ENCODE data around the gene TBXAS1. TPM values are rescaled to one million over a fixed set of nuclear protein-coding genes. Genes with fewer than 3 reads are reported as not detected.

The TBXAS1 gene
- total RNA-seq, 2 donors from 2014 or later = 30.1 to 66.6 TPM

GRCh38 chr7:140041659-140042385, 212.8 kb downstream of the TBXAS1 start:
- Histone ChIP-seq H3K36me3 (peaks cover 16% of the 10 kb centered on the region), H3K4me3 (no peak overlapping the region), H3K9me3 (no peaks in the 10 kb centered on the region), H3K4me1 (ENCODE audit: control insufficient read depth in 1 of 2, low read depth in 2 of 2) (peaks cover 0 to 9% of the 10 kb centered on the region in 2 donors), H3K27me3 (replicated peaks; ENCODE audit: insufficient read depth) (no peaks in the 10 kb centered on the region), H3K27ac (no peak overlapping the region)
- TF ChIP-seq, protein P1, sequence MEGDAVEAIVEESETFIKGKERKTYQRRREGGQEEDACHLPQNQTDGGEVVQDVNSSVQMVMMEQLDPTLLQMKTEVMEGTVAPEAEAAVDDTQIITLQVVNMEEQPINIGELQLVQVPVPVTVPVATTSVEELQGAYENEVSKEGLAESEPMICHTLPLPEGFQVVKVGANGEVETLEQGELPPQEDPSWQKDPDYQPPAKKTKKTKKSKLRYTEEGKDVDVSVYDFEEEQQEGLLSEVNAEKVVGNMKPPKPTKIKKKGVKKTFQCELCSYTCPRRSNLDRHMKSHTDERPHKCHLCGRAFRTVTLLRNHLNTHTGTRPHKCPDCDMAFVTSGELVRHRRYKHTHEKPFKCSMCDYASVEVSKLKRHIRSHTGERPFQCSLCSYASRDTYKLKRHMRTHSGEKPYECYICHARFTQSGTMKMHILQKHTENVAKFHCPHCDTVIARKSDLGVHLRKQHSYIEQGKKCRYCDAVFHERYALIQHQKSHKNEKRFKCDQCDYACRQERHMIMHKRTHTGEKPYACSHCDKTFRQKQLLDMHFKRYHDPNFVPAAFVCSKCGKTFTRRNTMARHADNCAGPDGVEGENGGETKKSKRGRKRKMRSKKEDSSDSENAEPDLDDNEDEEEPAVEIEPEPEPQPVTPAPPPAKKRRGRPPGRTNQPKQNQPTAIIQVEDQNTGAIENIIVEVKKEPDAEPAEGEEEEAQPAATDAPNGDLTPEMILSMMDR (IDR thresholded peaks at IDR 0.05) = no peak
- ATAC-seq (ENCODE audit: insufficient number of reproducible peaks, low FRiP score, low read depth) = no peak
- DNase-seq (ENCODE audit: low spot score) = no peak

DNA sequence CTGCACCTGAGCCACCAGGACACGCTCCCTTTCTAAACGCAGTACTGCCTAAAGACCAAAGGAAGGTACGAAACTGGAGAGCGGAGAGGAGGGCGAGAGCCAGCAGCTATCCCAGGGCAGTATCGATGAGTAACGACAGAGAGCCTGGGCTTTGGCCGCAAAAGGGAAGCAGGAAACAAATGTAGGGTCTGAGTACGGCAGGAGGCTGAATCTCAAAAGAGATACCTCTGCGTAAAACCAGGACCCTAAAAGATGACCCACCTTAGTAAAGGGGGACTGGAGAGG, 213.3 kb downstream of the TBXAS1 start:
- peaks cover 14% of the 10 kb centered on the region for H3K36me3 ChIP-seq
- peaks cover 0 to 9% of the 10 kb centered on the region in 2 donors for H3K4me1 ChIP-seq (ENCODE audit: control insufficient read depth in 1 of 2, low read depth in 2 of 2)
- no peak for DNase-seq (ENCODE audit: low spot score)
- H3K27me3 ChIP-seq (replicated peaks; ENCODE audit: insufficient read depth) = no peaks in the 10 kb centered on the region
- no peak for ATAC-seq (ENCODE audit: insufficient number of reproducible peaks, low FRiP score, low read depth)
- H3K27ac ChIP-seq = no peak overlapping the region
- H3K4me3 ChIP-seq = no peak overlapping the region
- TF ChIP-seq, protein P1 (IDR thresholded peaks at IDR 0.05) = no peak
- no peaks in the 10 kb centered on the region for H3K9me3 ChIP-seq

DNA sequence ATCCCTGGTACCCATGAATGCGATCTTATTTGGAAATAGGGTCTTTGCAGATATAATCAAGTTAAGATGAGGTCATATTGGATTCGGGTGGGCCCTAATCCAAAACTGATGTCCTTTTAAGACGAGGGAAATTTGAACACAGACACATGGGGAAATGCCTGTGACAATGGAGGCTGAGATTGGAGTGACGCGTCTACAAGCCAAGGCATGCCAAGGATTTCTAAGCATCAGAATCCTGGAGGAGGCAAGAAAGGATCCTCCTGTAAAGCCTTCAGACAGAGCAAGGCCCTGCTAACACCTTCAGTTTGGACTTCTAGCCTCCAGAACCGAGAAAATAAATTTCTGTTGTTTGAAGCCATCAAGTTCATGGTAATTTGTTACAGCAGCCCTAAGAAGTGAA, 215.2 kb downstream of the TBXAS1 start:
- DNase-seq (ENCODE audit: low spot score) (no peak), ATAC-seq (ENCODE audit: insufficient number of reproducible peaks, low FRiP score, low read depth) (no peak)
- Histone ChIP-seq H3K4me1 (ENCODE audit: control insufficient read depth in 1 of 2, low read depth in 2 of 2) (peaks cover 0 to 12% of the 10 kb centered on the region in 2 donors), H3K9me3 (no peaks in the 10 kb centered on the region), H3K27me3 (replicated peaks; ENCODE audit: insufficient read depth) (no peaks in the 10 kb centered on the region), H3K27ac (no peak overlapping the region), H3K36me3 (peaks cover 7% of the 10 kb centered on the region), H3K4me3 (no peak overlapping the region)
- TF ChIP-seq, protein P1 (IDR thresholded peaks at IDR 0.05) = no peak

- peaks cover 0 to 21% of the 10 kb centered on the region in 2 donors for H3K4me1 ChIP-seq (ENCODE audit: control insufficient read depth in 1 of 2, low read depth in 2 of 2)
- DNase-seq (ENCODE audit: low spot score) = no peak
- H3K9me3 ChIP-seq = no peaks in the 10 kb centered on the region
- no peak overlapping the region for H3K4me3 ChIP-seq
- TF ChIP-seq, protein P1 (IDR thresholded peaks at IDR 0.05) = no peak
- ATAC-seq (ENCODE audit: insufficient number of reproducible peaks, low FRiP score, low read depth) = no peak
- H3K36me3 ChIP-seq = no peaks in the 10 kb centered on the region
- H3K27ac ChIP-seq = peak overlapping the region in 1 of 2 donors; percentile 16
- no peaks in the 10 kb centered on the region for H3K27me3 ChIP-seq (replicated peaks; ENCODE audit: insufficient read depth)
These were observed 216.6 kb downstream of the TBXAS1 start for GRCh38 chr7:140045697-140046096.

- Histone ChIP-seq H3K27ac (no peak overlapping the region), H3K4me1 (ENCODE audit: control insufficient read depth in 1 of 2, low read depth in 2 of 2) (peaks cover 0 to 21% of the 10 kb centered on the region in 2 donors), H3K27me3 (replicated peaks; ENCODE audit: insufficient read depth) (no peaks in the 10 kb centered on the region), H3K4me3 (no peak overlapping the region), H3K9me3 (no peaks in the 10 kb centered on the region), H3K36me3 (no peaks in the 10 kb centered on the region)
- TF ChIP-seq, protein P1 (IDR thresholded peaks at IDR 0.05) = no peak
- ATAC-seq (ENCODE audit: insufficient number of reproducible peaks, low FRiP score, low read depth) (no peak), DNase-seq (ENCODE audit: low spot score) (no peak)
These were observed 218.1 kb downstream of the TBXAS1 start for GRCh38 chr7:140047197-140047596.

Data from thoracic aorta (tissue), 2 donors.